HepG2 (cell line): ENCODE results near the gene NDUFS2. TPM values are rescaled to one million over a fixed set of nuclear protein-coding genes. Genes with fewer than 3 reads are reported as not detected.
A peak's percentile ranks its signal among the peaks of the same experiment; 100 is the strongest.

Experiments
- ATAC-seq: fragments of 200-7000 bp; cut with Tn5 transposase; 3 replicates; pipeline ENCODE4 v1.9.1; 2020; ENCODE audit warnings: mild to moderate bottlenecking, moderate library complexity
- BruUV-seq: library from RNA; stranded (reverse); fragments of 400-500 nt; replicated peaks from 2 replicates; lab custom pipeline; 2021; lab: Mats Ljungman, UMichigan
- CTCF ChIA-PET: fragments of 300-600 bp; formaldehyde crosslinking; extraction: SDS; loops from one replicate; lab custom pipeline; 2021; ENCODE audit warnings: low total read pairs, inconsistent platforms, low intra/inter-chr PET ratio; lab: Yijun Ruan, JAX
- POLR2A ChIA-PET: fragments of 350-600 bp; sonication (Branson Sonifier 250); formaldehyde crosslinking; loops from one replicate; lab custom pipeline; 2020; ENCODE audit warnings: antibody characterized with exemption, inconsistent platforms; lab: Yijun Ruan, JAX
- DNase-seq: peaks from one replicate; pipeline ENCODE4 v3.0.0-alpha.2; 2015; ENCODE audit warnings: low spot score
- FAIRE-seq: peaks from 3 replicates; lab custom pipeline; 2011; peaks lifted over from hg19 to GRCh38; lab: Jason Lieb, UNC
- H2AFZ ChIP-seq: one replicate; pipeline ENCODE4 v1.6.1; 2011; ENCODE audit warnings: low read length, inconsistent platforms
- H3K27ac ChIP-seq: fragments of 300-600 bp; 3 replicates; pipeline ENCODE4 v1.8.0; 2011; ENCODE audit warnings: mixed run types, mild to moderate bottlenecking, mixed read lengths, low read length, inconsistent platforms; ENCODE audit not compliant: insufficient read depth; ENCODE audit errors: extremely low read length
- H3K27me3 ChIP-seq, 2 experiments: fragments of 200-600 bp in 1 of 2; 2 replicates in 1 of 2; 3 replicates in 1 of 2; pipeline versions ENCODE4 v1.6.0 to v1.8.0; 2011; ENCODE audit warnings: low read length in 2 of 2, mild to moderate bottlenecking in 2 of 2, moderate library complexity in 2 of 2, inconsistent platforms in 1 of 2; ENCODE audit not compliant: insufficient read depth in 2 of 2, control insufficient read depth in 1 of 2
- H3K36me3 ChIP-seq, 2 experiments: fragments of 200-600 bp in 1 of 2; replicated peaks in 1 of 2; 2 replicates in 1 of 2; 3 replicates in 1 of 2; pipeline versions ENCODE4 v1.5.1 to v1.8.0; 2011; ENCODE audit warnings: low read length in 2 of 2, inconsistent platforms in 1 of 2; ENCODE audit not compliant: insufficient read depth in 2 of 2, control insufficient read depth in 1 of 2
- H3K4me1 ChIP-seq: 2 replicates; pipeline ENCODE4 v1.5.1; 2012; ENCODE audit warnings: low read length, inconsistent platforms; ENCODE audit not compliant: insufficient read depth
- H3K4me2 ChIP-seq: 2 replicates; pipeline ENCODE4 v1.6.0; 2011; ENCODE audit warnings: low read depth, low read length, inconsistent platforms
- H3K4me3 ChIP-seq, 3 experiments: fragments of 200-600 bp in 1 of 3; sonication (generic), shearing (Covaris generic) in 1 of 3; replicated peaks in 1 of 3; 2 replicates each; pipeline ENCODE4 v1.5.1; 2011 to 2016; ENCODE audit warnings: low read length in 3 of 3, inconsistent platforms in 2 of 3, low read depth in 2 of 3, mild to moderate bottlenecking in 2 of 3, control low read depth in 1 of 3, mixed read lengths in 1 of 3; ENCODE audit not compliant: insufficient read depth in 1 of 3
- H3K79me2 ChIP-seq: one replicate; pipeline ENCODE4 v1.6.1; 2011; ENCODE audit warnings: low read length, inconsistent platforms; ENCODE audit not compliant: insufficient read depth
- H3K9ac ChIP-seq: 2 replicates; pipeline ENCODE4 v1.6.0; 2011; ENCODE audit warnings: mild to moderate bottlenecking, low read depth, low read length, inconsistent platforms; ENCODE audit not compliant: insufficient read depth
- H3K9me3 ChIP-seq: 2 replicates; pipeline ENCODE4 v1.5.1; 2012; ENCODE audit warnings: mild to moderate bottlenecking, low read length
- H4K20me1 ChIP-seq: 2 replicates; pipeline ENCODE4 v1.6.0; 2011; ENCODE audit warnings: inconsistent platforms, mild to moderate bottlenecking, low read length, moderate library complexity; ENCODE audit not compliant: insufficient read depth
- EZH2 ChIP-seq: conservative IDR thresholded peaks from 2 replicates; pipeline ENCODE4 v1.6.1; 2012; ENCODE audit warnings: mild to moderate bottlenecking, low read depth, low read length, moderate library complexity
- KMT2B ChIP-seq: IDR thresholded peaks from 2 replicates; pipeline ENCODE4 v1.6.1; 2016; ENCODE audit warnings: missing genetic modification reagents, missing compliant biosample characterization
- MED8 ChIP-seq: sonication (generic); formaldehyde crosslinking; IDR thresholded peaks from 2 replicates; pipeline ENCODE4 v1.8.1; 2023; ENCODE audit warnings: mild to moderate bottlenecking, missing genetic modification reagents; ENCODE audit not compliant: insufficient replicate concordance
- NKX3-1 ChIP-seq: sonication (generic); formaldehyde crosslinking; IDR thresholded peaks from 2 replicates; pipeline ENCODE4 v1.5.0; 2020; ENCODE audit warnings: missing genetic modification reagents
- YY1 ChIP-seq: IDR thresholded peaks from 2 replicates; pipeline ENCODE4 v1.6.1; 2011; ENCODE audit warnings: low read length, low read depth, moderate library complexity, mild to moderate bottlenecking; ENCODE audit not compliant: insufficient read depth, insufficient replicate concordance
- ZNF225 ChIP-seq: sonication (generic); formaldehyde crosslinking; IDR thresholded peaks from 2 replicates; pipeline ENCODE4 v1.4.0; 2020; ENCODE audit warnings: mild to moderate bottlenecking, missing genetic modification reagents
- ZNF674 ChIP-seq: sonication (generic); formaldehyde crosslinking; IDR thresholded peaks from 2 replicates; pipeline ENCODE4 v1.5.0; 2020; ENCODE audit warnings: low read depth, mild to moderate bottlenecking, missing genetic modification reagents
- ZNF724P ChIP-seq: sonication (generic); formaldehyde crosslinking; IDR thresholded peaks from 2 replicates; pipeline ENCODE4 v1.8.0; 2022; ENCODE audit warnings: missing genetic modification reagents, borderline replicate concordance
- ZNF747 ChIP-seq: sonication (generic); formaldehyde crosslinking; IDR thresholded peaks from 2 replicates; pipeline ENCODE4 v1.8.1; 2023; ENCODE audit warnings: missing genetic modification reagents, mild to moderate bottlenecking, borderline replicate concordance
- WGBS: methylation state at CpG from one replicate; pipeline ENCODE4 v1.1.6; 2017; ENCODE audit warnings: low lambda C conversion rate; 5-methylcytosine and 5-hydroxymethylcytosine counted together
- in situ Hi-C: cut with HindIII; loops from 2 replicates; pipeline ENCODE4 v1.10.0; 2017; ENCODE audit warnings: low pct_unique_long_range_greater_than_20kb; ENCODE audit not compliant: extremely low pct_ligation_motif_present
- intact Hi-C: fragments of 100-400 bp; cut with micrococcal nuclease; formaldehyde crosslinking; loops from one replicate; pipeline ENCODE4 v1.10.0; 2022; ENCODE audit not compliant: unreplicated experiment
- polyA plus RNA-seq, 8 experiments: library from polyadenylated mRNA; depleted of rRNA in 3 of 8; stranded (reverse) in 7 of 8; unstranded in 1 of 8; fragments of >200 nt; fragmentation: Illumina TruSeq in 4 of 8; extraction: Trizol in 4 of 8; gene quantifications; 2 replicates each; pipeline versions ENCODE4 v1.2.1 to v1.2.3, GENCODE V29; 2011 to 2016; ENCODE audit warnings: low read depth in 4 of 8, missing spikeins in 1 of 8, mixed read lengths in 1 of 8; ENCODE audit not compliant: insufficient read depth in 1 of 8
- total RNA-seq, 5 experiments: library from RNA; depleted of rRNA; stranded (reverse); fragments of >200 nt; fragmentation: Illumina TruSeq; extraction: Trizol; gene quantifications; 2 replicates each; pipeline ENCODE4 v1.2.3, GENCODE V29; 2016; ENCODE audit warnings: low read depth in 1 of 5
- TF ChIP-seq, protein P1 (sequence below): sonication (generic); formaldehyde crosslinking; IDR thresholded peaks from 2 replicates; pipeline ENCODE4 v1.8.0; 2022; ENCODE audit warnings: mild to moderate bottlenecking, missing genetic modification reagents; ENCODE audit not compliant: insufficient replicate concordance
- TF ChIP-seq, protein P2 (sequence below): sonication (generic); formaldehyde crosslinking; conservative IDR thresholded peaks from 2 replicates; pipeline ENCODE4 v1.5.0; 2020; ENCODE audit warnings: missing genetic modification reagents
- TF ChIP-seq, protein P3 (sequence below): sonication (generic); formaldehyde crosslinking; conservative IDR thresholded peaks from 2 replicates; pipeline ENCODE4 v1.4.0; 2020; ENCODE audit warnings: missing genetic modification reagents
- TF ChIP-seq, protein P4 (sequence below): sonication (generic); formaldehyde crosslinking; IDR thresholded peaks from 2 replicates; pipeline ENCODE4 v1.4.0; 2020; ENCODE audit warnings: mild to moderate bottlenecking, missing genetic modification reagents

NDUFS2 gene
- total and polyA plus RNA-seq, 2 of the 13 experiments (the other 11 are each of a cell fraction or from before 2014, with no cell fraction given) = 89.9 to 118 TPM

DNA sequence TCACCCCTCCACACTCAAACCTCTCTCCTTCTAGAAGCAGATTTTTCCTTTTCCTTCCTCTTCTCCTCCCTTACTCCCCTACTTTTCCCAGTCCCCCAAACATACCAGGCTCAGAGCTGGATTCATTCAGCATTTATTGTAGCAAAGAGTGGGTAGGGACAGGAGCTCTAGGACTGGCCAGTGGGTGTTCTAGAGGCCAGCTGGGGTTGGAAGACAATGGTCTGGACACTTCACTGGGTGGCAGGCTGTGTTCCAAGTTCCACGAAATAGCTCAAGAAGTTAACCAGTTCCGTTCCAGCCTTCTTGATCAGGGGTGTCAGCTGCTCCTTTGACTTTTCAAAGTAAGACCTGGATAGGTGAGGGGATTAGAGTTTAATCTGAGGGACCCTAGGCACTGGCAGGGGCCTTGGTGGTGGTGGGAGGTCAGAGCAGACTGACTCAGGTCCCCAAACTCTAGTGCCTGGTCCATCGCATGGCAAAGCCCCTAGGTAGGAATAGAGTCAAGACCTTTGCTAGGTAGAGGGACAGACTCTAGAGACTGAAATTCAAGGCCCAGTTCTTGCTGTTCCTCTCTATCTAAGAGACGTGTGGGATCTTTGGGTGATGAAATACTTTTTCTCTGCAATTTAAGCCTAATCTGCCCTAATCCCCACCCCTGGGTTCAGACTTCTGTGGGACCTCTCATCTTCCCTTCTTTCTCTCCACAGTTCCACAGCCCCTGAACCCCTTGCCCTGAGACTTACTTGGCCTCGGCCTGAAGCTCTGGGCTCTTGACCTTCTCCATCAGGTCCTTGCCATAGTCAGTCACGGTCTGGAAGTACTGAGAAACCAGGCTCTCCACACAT, 20.2 kb downstream of the NDUFS2 start:
- 1% methylated on average over 5 of the region's 6 CpGs for WGBS
- Histone ChIP-seq H3K9ac (peak overlapping the region; percentile 96), H4K20me1 (peaks cover 11% of the 10 kb centered on the region), H3K79me2 (peaks cover 28% of the 10 kb centered on the region), H3K27me3 (no peaks in the 10 kb centered on the region; a peak in 1 of 5 replicates), H3K4me3 (peak overlapping the region; percentile 79 to 88 (median 82)), H3K4me1 (peaks cover 66% of the 10 kb centered on the region), H3K4me2 (peak overlapping the region; percentile 87), H3K36me3 (peaks cover 1 to 11% of the 10 kb centered on the region in 2 experiments; a peak in 3 of 5 replicates), H3K9me3 (no peaks in the 10 kb centered on the region), H2AFZ (no peak overlapping the region), H3K27ac (peak overlapping the region; percentile 99)
- no peak for DNase-seq
- ATAC-seq = no peak
- intact Hi-C loops (no loop called here), in situ Hi-C loops (loop anchor here (10.0 kb wide), 1 partner anchor 162 kb away; no protein-coding TSS in a partner anchor)
- FAIRE-seq = no peak
- BruUV-seq = TSS peak; percentile 78
- ChIA-PET POLR2A (interaction anchor here (0.7 to 12.5 kb wide), 15 partner anchors 15 to 198 kb away, joined by 3 to 357 read pairs (median 7); partner anchors contain the start of genes ADAMTS4, DEDD, NDUFS2 and NR1I3), CTCF (no interaction called here)
- TF ChIP-seq KMT2B (CRISPR knock-in tag) (0 out of 2 replicates have a peak, but pooled peaks have one; percentile 47), ZNF674 (CRISPR knock-in tag) (no peak), MED8 (CRISPR knock-in tag) (peak; percentile 44), EZH2 (no peak), ZNF747 (0 out of 2 replicates have a peak, but pooled peaks have one; percentile 27), ZNF724P (CRISPR knock-in tag) (no peak), ZNF225 (CRISPR knock-in tag) (no peak), NKX3-1 (peak; percentile 57; the same call in 1 of the 2 replicates), YY1 (no peak)
- TF ChIP-seq, protein P1, sequence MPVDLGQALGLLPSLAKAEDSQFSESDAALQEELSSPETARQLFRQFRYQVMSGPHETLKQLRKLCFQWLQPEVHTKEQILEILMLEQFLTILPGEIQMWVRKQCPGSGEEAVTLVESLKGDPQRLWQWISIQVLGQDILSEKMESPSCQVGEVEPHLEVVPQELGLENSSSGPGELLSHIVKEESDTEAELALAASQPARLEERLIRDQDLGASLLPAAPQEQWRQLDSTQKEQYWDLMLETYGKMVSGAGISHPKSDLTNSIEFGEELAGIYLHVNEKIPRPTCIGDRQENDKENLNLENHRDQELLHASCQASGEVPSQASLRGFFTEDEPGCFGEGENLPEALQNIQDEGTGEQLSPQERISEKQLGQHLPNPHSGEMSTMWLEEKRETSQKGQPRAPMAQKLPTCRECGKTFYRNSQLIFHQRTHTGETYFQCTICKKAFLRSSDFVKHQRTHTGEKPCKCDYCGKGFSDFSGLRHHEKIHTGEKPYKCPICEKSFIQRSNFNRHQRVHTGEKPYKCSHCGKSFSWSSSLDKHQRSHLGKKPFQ = peak; percentile 8
- TF ChIP-seq, protein P2, sequence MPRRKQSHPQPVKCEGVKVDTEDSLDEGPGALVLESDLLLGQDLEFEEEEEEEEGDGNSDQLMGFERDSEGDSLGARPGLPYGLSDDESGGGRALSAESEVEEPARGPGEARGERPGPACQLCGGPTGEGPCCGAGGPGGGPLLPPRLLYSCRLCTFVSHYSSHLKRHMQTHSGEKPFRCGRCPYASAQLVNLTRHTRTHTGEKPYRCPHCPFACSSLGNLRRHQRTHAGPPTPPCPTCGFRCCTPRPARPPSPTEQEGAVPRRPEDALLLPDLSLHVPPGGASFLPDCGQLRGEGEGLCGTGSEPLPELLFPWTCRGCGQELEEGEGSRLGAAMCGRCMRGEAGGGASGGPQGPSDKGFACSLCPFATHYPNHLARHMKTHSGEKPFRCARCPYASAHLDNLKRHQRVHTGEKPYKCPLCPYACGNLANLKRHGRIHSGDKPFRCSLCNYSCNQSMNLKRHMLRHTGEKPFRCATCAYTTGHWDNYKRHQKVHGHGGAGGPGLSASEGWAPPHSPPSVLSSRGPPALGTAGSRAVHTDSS (CRISPR knock-in tag) = no peak
- TF ChIP-seq, protein P3, sequence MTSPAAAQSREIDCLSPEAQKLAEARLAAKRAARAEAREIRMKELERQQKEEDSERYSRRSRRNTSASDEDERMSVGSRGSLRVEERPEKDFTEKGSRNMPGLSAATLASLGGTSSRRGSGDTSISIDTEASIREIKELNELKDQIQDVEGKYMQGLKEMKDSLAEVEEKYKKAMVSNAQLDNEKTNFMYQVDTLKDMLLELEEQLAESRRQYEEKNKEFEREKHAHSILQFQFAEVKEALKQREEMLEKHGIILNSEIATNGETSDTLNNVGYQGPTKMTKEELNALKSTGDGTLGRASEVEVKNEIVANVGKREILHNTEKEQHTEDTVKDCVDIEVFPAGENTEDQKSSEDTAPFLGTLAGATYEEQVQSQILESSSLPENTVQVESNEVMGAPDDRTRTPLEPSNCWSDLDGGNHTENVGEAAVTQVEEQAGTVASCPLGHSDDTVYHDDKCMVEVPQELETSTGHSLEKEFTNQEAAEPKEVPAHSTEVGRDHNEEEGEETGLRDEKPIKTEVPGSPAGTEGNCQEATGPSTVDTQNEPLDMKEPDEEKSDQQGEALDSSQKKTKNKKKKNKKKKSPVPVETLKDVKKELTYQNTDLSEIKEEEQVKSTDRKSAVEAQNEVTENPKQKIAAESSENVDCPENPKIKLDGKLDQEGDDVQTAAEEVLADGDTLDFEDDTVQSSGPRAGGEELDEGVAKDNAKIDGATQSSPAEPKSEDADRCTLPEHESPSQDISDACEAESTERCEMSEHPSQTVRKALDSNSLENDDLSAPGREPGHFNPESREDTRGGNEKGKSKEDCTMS = no peak
- TF ChIP-seq, protein P4, sequence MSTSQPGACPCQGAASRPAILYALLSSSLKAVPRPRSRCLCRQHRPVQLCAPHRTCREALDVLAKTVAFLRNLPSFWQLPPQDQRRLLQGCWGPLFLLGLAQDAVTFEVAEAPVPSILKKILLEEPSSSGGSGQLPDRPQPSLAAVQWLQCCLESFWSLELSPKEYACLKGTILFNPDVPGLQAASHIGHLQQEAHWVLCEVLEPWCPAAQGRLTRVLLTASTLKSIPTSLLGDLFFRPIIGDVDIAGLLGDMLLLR = 0 out of 2 replicates have a peak, but pooled peaks have one; percentile 29
